NCI-H446 (cell line): ENCODE measurements around the gene RPIA.
"Not testable (repeated sequence)": the region's sequence is repeated elsewhere in the genome, so short reads cannot be mapped to it uniquely, and the experiment has no call there.

Experiments used
- DNase-seq, 2 experiments: peaks; one replicate each; lab custom pipeline; 2025; lab: John Stamatoyannopoulos, UW

RPIA gene

DNA sequence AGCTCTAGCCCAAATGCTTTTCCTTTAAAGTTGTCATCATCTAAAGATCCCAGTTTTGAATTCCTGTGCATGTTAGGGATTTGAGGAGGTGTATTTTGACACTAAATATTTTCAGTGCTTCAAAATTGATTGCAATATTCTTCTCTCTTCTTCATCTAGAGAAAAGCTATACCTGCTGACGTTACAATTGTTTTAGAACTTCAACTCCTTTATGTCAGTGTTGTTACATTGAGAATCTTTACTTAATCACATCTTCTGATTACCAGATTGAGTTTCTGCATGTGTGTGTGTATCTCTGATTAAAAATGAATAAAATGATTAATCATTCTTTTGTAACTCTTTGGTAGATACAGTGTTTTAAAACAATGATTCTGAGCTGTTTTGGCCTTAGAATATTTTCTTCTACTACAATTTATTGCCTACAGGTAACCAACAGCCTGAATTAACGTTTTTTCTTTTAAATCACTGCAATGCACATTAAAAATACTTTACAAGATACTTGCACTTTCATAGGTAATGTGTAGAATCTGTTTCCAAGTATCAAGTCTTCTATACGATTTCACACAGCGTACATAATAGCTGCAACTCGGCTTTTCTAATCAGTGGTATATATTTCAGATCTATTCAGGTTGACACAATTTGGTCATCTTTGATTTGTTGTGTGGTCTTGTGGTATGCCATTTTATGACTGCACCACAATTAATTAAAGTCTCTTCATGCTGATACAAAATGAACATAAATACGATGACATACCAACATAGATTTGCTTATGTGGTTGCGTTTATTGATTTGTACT, 82.0 kb downstream of the RPIA start:
- not testable (repeated sequence) for DNase-seq

- not testable (repeated sequence) for DNase-seq
Observed at GRCh38 chr2:88789213-88789612, 97.7 kb downstream of the RPIA start.

DNA sequence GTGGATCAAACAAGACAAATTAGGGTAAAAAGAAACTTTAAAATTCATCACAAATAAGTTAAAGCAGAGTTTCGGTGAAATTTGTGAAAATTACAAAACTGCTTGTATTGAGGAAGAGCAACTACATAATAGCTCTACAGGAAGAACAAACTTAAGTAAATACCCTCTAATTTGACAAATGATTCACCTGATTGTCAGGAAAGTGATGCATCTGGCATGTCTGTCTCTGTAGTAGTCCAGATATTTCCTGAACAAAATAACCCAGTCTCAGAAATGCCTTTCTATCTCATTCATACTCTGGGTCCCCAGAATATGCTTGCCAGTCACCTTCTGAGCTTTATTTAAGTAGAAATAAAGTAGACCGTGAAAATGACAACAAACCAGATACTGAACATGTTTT, 104.5 kb downstream of the RPIA start:
- not testable (repeated sequence) for DNase-seq

DNA sequence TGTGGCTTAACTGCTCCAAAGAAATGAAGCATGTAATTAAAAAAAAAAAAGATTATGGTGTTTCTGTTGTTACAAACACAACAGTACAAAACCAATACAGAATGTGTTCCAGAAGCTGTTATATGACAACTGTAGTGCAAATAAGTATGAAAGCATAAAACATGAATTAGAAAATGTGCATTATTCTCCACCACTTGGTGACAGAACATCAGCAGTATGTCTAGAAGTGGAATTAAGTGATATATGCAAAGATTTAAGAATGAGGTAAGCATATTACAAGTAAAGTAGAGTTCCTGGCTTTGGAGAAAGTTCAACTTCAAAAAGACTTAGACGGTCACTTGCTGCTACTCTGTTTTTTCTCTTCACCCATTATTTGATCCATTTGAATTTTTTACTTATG, 105.0 kb downstream of the RPIA start:
- not testable (repeated sequence) for DNase-seq

GRCh38 chr2:88797164-88797563, 105.7 kb downstream of the RPIA start:
- DNase-seq, result not testable (repeated sequence)
